H1 (cell line): ENCODE measurements around the gene RAB40B.

Experiments used
- CTCF ChIP-seq, 3 experiments: IDR thresholded peaks; 1 replicate in 2 of 3; 2 replicates in 1 of 3; pipeline versions ENCODE4 v1.5.1 to v1.6.1; 2011; ENCODE audit warnings: low read length in 3 of 3, mild to moderate bottlenecking in 3 of 3, inconsistent platforms in 2 of 3, low read depth in 1 of 3, moderate library complexity in 1 of 3; ENCODE audit not compliant: insufficient read depth in 1 of 3; ENCODE audit errors: control extremely low read depth in 1 of 3
- GABPA ChIP-seq: IDR thresholded peaks from 2 replicates; pipeline ENCODE4 v1.6.1; 2011; ENCODE audit warnings: mild to moderate bottlenecking, low read length, moderate library complexity, borderline replicate concordance; ENCODE audit not compliant: insufficient read depth
- MAX ChIP-seq: IDR thresholded peaks from 2 replicates; pipeline ENCODE4 v1.6.1; 2012; ENCODE audit warnings: inconsistent platforms
- POLR2A ChIP-seq, 2 experiments: IDR thresholded peaks; 1 replicate in 1 of 2; 2 replicates in 1 of 2; pipeline ENCODE4 v1.6.1; 2011; ENCODE audit warnings: low read depth in 2 of 2, low read length in 2 of 2, mild to moderate bottlenecking in 2 of 2; ENCODE audit errors: control extremely low read depth in 1 of 2
- POLR2AphosphoS5 ChIP-seq: IDR thresholded peaks from 2 replicates; pipeline ENCODE4 v1.6.1; 2011; ENCODE audit warnings: low read depth, low read length
- TAF1 ChIP-seq: IDR thresholded peaks from 2 replicates; pipeline ENCODE4 v1.6.1; 2011; ENCODE audit warnings: mild to moderate bottlenecking, low read depth, low read length
- ZNF274 ChIP-seq: IDR thresholded peaks from 2 replicates; pipeline ENCODE4 v1.7.0; 2012; ENCODE audit warnings: low read length, borderline replicate concordance; ENCODE audit errors: extremely low read depth

DNA sequence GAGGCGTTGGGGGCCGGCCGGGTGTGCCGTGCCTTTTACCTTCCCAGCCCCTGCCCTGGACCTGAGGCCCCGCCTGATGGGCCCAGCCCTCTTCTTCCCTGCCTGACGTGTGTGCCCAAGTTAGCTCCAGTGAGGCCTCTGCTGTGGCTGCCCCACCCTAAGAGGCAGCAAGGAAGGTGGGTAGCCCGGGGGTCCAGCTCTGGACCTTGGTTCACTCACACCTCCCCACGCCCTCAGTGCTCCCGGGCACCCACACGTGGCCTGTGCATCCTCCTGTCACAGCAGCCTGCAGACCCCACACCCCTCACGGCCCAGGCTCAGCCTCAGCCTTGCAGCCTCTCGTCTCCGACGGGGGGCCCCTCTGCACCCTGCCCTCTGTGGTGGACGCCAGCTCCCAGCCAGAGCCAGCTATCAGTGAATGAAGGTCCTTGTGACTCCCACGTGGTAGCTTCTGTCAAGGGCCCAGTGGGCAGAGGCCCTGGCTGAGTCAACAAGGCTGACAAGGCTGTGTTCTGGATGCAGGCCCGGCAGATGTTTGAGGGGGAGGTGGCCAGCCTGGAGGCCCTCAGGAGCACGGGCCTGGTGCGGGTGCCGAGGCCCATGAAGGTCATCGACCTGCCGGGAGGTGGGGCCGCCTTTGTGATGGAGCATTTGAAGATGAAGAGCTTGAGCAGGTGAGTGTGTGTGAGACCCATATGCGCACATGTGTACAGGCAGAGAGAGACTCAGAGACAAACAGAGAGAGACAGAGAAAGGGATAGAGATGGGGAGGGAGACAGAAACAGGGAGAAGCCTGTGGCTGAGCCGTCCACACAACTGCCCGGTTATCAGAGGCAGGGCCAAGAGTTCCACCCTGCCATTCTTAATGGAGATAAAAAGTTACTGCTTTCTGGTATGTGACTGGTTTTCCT, 39.7 kb upstream of the RAB40B start:
- no peak for TF ChIP-seq GABPA
- TF ChIP-seq ZNF274: no peak
- TF ChIP-seq TAF1: no peak
- no peak for TF ChIP-seq CTCF (IDR thresholded peaks at IDR 0.05; ENCODE audit: control extremely low read depth in 1 of 3, insufficient read depth in 1 of 3, low read depth in 1 of 3, low read length in 3 of 3)
- TF ChIP-seq MAX: no peak
- TF ChIP-seq POLR2A (IDR thresholded peaks at IDR 0.05; ENCODE audit: control extremely low read depth in 1 of 2, low read depth in 2 of 2, low read length in 2 of 2): no peak
- TF ChIP-seq POLR2AphosphoS5: no peak
